Heart left ventricle (tissue), 16 donors: Measurements from ENCODE around the gene APRT. TPM values are rescaled to one million over a fixed set of nuclear protein-coding genes. Genes with fewer than 3 reads are reported as not detected.

Experiments
- ATAC-seq, 4 donors: fragments of 200-7000 bp; cut with Tn5 transposase; one replicate each; pipeline ENCODE4 v1.9.1; 2020 to 2022; ENCODE audit warnings: moderate library complexity in 4 of 4, mild to moderate bottlenecking in 3 of 4, moderate number of reproducible peaks in 1 of 4
- DNase-seq, 5 donors: peaks; one replicate each; pipeline ENCODE4 v3.0.0-alpha.2; 2020
- H3K27ac ChIP-seq, 12 donors: fragments of 200-600 bp; sonication (generic) in 4 of 12; one replicate each; pipeline versions ENCODE4 v1.5.0 to v1.8.0; 2016 to 2022; ENCODE audit warnings: mild to moderate bottlenecking in 2 of 12
- H3K27me3 ChIP-seq, 9 donors: fragments of 200-600 bp; sonication (generic) in 2 of 9; one replicate each; pipeline versions ENCODE4 v1.5.1 to v1.8.0; 2016 to 2022; ENCODE audit warnings: mild to moderate bottlenecking in 3 of 9
- H3K36me3 ChIP-seq, 9 donors: fragments of 200-600 bp; sonication (generic) in 2 of 9; one replicate each; pipeline versions ENCODE4 v1.5.0 to v1.8.0; 2018 to 2022; ENCODE audit warnings: mild to moderate bottlenecking in 2 of 9
- H3K4me1 ChIP-seq, 12 donors: fragments of 200-600 bp; sonication (generic) in 4 of 12; one replicate each; pipeline versions ENCODE4 v1.5.0 to v1.8.0; 2016 to 2022; ENCODE audit warnings: mild to moderate bottlenecking in 3 of 12
- H3K4me3 ChIP-seq, 12 donors: fragments of 200-600 bp; sonication (generic) in 4 of 12; one replicate each; pipeline versions ENCODE4 v1.5.0 to v1.8.0; 2017 to 2022; ENCODE audit warnings: mild to moderate bottlenecking in 9 of 12, moderate library complexity in 4 of 12
- H3K9me3 ChIP-seq, 12 donors: fragments of 200-600 bp; sonication (generic) in 4 of 12; one replicate each; pipeline versions ENCODE4 v1.5.0 to v1.8.0; 2016 to 2022; ENCODE audit warnings: mild to moderate bottlenecking in 1 of 12
- CTCF ChIP-seq, 12 donors: fragments of 200-600 bp; sonication (generic) in 4 of 12; IDR thresholded peaks; one replicate each; pipeline versions ENCODE4 v1.5.0 to v1.8.0; 2018 to 2022; ENCODE audit warnings: antibody characterized with exemption in 12 of 12, mild to moderate bottlenecking in 5 of 12
- POLR2A ChIP-seq, 2 donors: fragments of 450-650 bp; IDR thresholded peaks; one replicate each; pipeline ENCODE4 v1.6.1; 2017; ENCODE audit warnings: antibody characterized with exemption in 2 of 2, mild to moderate bottlenecking in 2 of 2, moderate library complexity in 2 of 2
- WGBS, 4 donors: extraction: QIAGEN DNeasy Blood & Tissue Kit in 2 of 4; methylation state at CpG; one replicate each; pipeline versions ENCODE4 v1.1.5 to v1.1.7; 2013 to 2018; 5-methylcytosine and 5-hydroxymethylcytosine counted together
- intact Hi-C, 10 donors: fragments of 100-400 bp; cut with DNase I; formaldehyde crosslinking; loops; one replicate each; pipeline versions ENCODE4 v1.11.1 to v1.14.2; 2022
- polyA plus RNA-seq, 2 donors: library from polyadenylated mRNA; stranded (reverse); fragments of 200-250 nt; gene quantifications; one replicate each; pipeline ENCODE4 v1.2.3, GENCODE V29; 2013
- total RNA-seq, 9 donors: library from RNA; depleted of rRNA in 2 of 9; stranded (reverse); fragments of >200 nt in 2 of 9; fragmentation: NEBNext Ultra II Directional in 3 of 9; extraction: Animal tissue kit (Norgen Biotek cat#: 25700) in 3 of 9; gene quantifications; one replicate each; pipeline versions ENCODE4 v1.1.0 to v1.2.4, GENCODE V29; 2016 to 2023
- donor health status: ischemic (EF 13 %, LVEDD 7.1; RV severe dilation, severe dysfunction).
- donor health status: healthy with polysubstance abuse.
- donor health status: DM: no; HTN: yes; CAD: no.
- donor health status: DM: no; HTN: no; CAD: no.
- donor health status: ischemic (EF 25% LVEDD 6.9; RV normal size, moderate dysfunction).
- donor health status: ischemic (EF 25% LVEDD 5.7; RV mildly dilated, moderate dysfunction).
- donor health status: healthy.
- donor health status: DM: yes; HTN: yes; CAD: no.
- donor health status: ischemic (EF 35%, LVEDD 5.7; RV mildly dilated, moderate dysfunction).
- donor health status: nonischemic (EF 11% LVEDD 7.7; RV severe dilation, severe dysfunction).
- donor health status: DM: yes; HTN: yes; CAD: no.
- donor health status: PGD.
- donor health status: ischemic (EF 29% LVEDD 5.4; RV normal size, mild dysfunction).
- donor health status: nonischemic (EF 23%, LVEDD 6.1; RV moderate dilation, normal function).

The APRT gene
- total and polyA plus RNA-seq, 11 donors, result 26.6 to 129 (median 45.9) TPM

- DNase-seq, result no peak
- TF ChIP-seq POLR2A (IDR thresholded peaks at IDR 0.05) (no peak), CTCF (IDR thresholded peaks at IDR 0.05) (no peak)
- H3K27ac ChIP-seq, result no peak overlapping the region
- H3K36me3 ChIP-seq, result peaks cover 0 to 25% (median 7%) of the 10 kb centered on the region in 9 donors
- H3K4me3 ChIP-seq, result no peak overlapping the region
- H3K27me3 ChIP-seq, result no peaks in the 10 kb centered on the region
- 91 to 96% (median 94%) methylated on average over 9 of the region's 9 CpGs for WGBS, 4 donors
- ATAC-seq, result no peak
- H3K9me3 ChIP-seq, result no peaks in the 10 kb centered on the region
- intact Hi-C loops, result no loop called here
- no peaks in the 10 kb centered on the region for H3K4me1 ChIP-seq
These were observed 34.4 kb upstream of the APRT start for GRCh38 chr16:88846088-88846487.

GRCh38 chr16:88844419-88845036, 32.8 kb upstream of the APRT start:
- Histone ChIP-seq H3K4me1 (no peaks in the 10 kb centered on the region), H3K36me3 (peaks cover 0 to 31% (median 17%) of the 10 kb centered on the region in 9 donors), H3K27ac (no peak overlapping the region), H3K27me3 (no peaks in the 10 kb centered on the region), H3K4me3 (no peak overlapping the region), H3K9me3 (no peaks in the 10 kb centered on the region)
- ATAC-seq, result no peak
- TF ChIP-seq POLR2A (IDR thresholded peaks at IDR 0.05) (no peak), CTCF (IDR thresholded peaks at IDR 0.05) (no peak)
- no peak for DNase-seq
- intact Hi-C loops, result no loop called here
- WGBS, 4 donors, result 77 to 86% (median 84%) methylated on average over 11 of the region's 11 CpGs

GRCh38 chr16:88843256-88843655, 31.5 kb upstream of the APRT start:
- peaks cover 0 to 43% (median 22%) of the 10 kb centered on the region in 9 donors for H3K36me3 ChIP-seq

GRCh38 chr16:88842806-88843205, 31.1 kb upstream of the APRT start:
- peaks cover 0 to 45% (median 24%) of the 10 kb centered on the region in 9 donors for H3K36me3 ChIP-seq
- intact Hi-C loops, result no loop called here
- H3K27ac ChIP-seq, result no peak overlapping the region
- ATAC-seq, result no peak
- TF ChIP-seq CTCF (IDR thresholded peaks at IDR 0.05) (no peak), POLR2A (IDR thresholded peaks at IDR 0.05) (no peak)
- H3K9me3 ChIP-seq, result no peaks in the 10 kb centered on the region
- DNase-seq, result no peak
- WGBS, 4 donors, result 95 to 97% (median 96%) methylated on average over 21 to 25 of the region's 25 CpGs
- no peaks in the 10 kb centered on the region for H3K27me3 ChIP-seq
- no peaks in the 10 kb centered on the region for H3K4me1 ChIP-seq
- no peak overlapping the region for H3K4me3 ChIP-seq

More at GRCh38 chr16:88843256-88843655, 31.5 kb upstream of the APRT start:
- no peak for TF ChIP-seq POLR2A (IDR thresholded peaks at IDR 0.05)
- Histone ChIP-seq H3K4me3 (no peak overlapping the region), H3K27me3 (no peaks in the 10 kb centered on the region), H3K27ac (no peak overlapping the region), H3K9me3 (no peaks in the 10 kb centered on the region), H3K4me1 (no peaks in the 10 kb centered on the region)
- intact Hi-C loops, result no loop called here
- 91 to 95% (median 95%) methylated on average over 19 to 20 of the region's 20 CpGs for WGBS, 4 donors
- no peak for DNase-seq
- no peak for ATAC-seq

GRCh38 chr16:88842308-88842756, 30.6 kb upstream of the APRT start:
- no peak overlapping the region for H3K27ac ChIP-seq
- H3K36me3 ChIP-seq, result peaks cover 0 to 43% (median 24%) of the 10 kb centered on the region in 9 donors
- H3K9me3 ChIP-seq, result no peaks in the 10 kb centered on the region
- 82 to 96% (median 94%) methylated on average over 9 to 15 of the region's 15 CpGs for WGBS, 4 donors
- ATAC-seq (no peak), DNase-seq (no peak)
- intact Hi-C loops, result no loop called here
- no peaks in the 10 kb centered on the region for H3K4me1 ChIP-seq
- H3K27me3 ChIP-seq, result no peaks in the 10 kb centered on the region
- H3K4me3 ChIP-seq, result no peak overlapping the region
- TF ChIP-seq POLR2A (IDR thresholded peaks at IDR 0.05), result no peak
- no peak for TF ChIP-seq CTCF (IDR thresholded peaks at IDR 0.05)
